NB4 (cell line): ENCODE data around the gene RNFT1.

Experiments
- CTCF ChIP-seq: IDR thresholded peaks from one replicate; pipeline ENCODE4 v1.5.1; 2012; ENCODE audit warnings: low read depth, low read length
- MAX ChIP-seq: IDR thresholded peaks from 2 replicates; pipeline ENCODE4 v1.6.1; 2011; ENCODE audit warnings: low read depth, low read length
- MYC ChIP-seq: IDR thresholded peaks from 2 replicates; pipeline ENCODE4 v1.6.1; 2011; ENCODE audit warnings: low read depth, low read length
- POLR2A ChIP-seq: IDR thresholded peaks from 2 replicates; pipeline ENCODE4 v1.6.1; 2011; ENCODE audit warnings: mild to moderate bottlenecking; ENCODE audit not compliant: insufficient read length; ENCODE audit errors: extremely low read depth

GRCh38 chr17:59907467-59907866 is 57.1 kb downstream of the RNFT1 start:
- TF ChIP-seq POLR2A (no peak), MYC (no peak), CTCF (no peak), MAX (no peak)
